ENCODE measurements around the gene FGF21.

- TF ChIP-seq TAF1 (IDR thresholded peaks at IDR 0.05; ENCODE audit: borderline replicate concordance, insufficient read depth, low read length) (no peak), REST (IDR thresholded peaks at IDR 0.05; ENCODE audit: insufficient read depth in 1 of 2, low read depth in 2 of 2, low read length in 2 of 2) (no peak), POLR2AphosphoS5 (IDR thresholded peaks at IDR 0.05; ENCODE audit: low read depth, low read length) (no peak), FOXP2 (optimal IDR thresholded peaks at IDR 0.05; ENCODE audit: borderline replicate concordance, extremely low read depth, extremely low read length, insufficient read depth) (no peak), SIN3A (IDR thresholded peaks at IDR 0.05; ENCODE audit: borderline replicate concordance, insufficient read depth, low read length) (no peak)
These were observed 39.0 kb downstream of the FGF21 start for GRCh38 chr19:48794291-48794690.
